Activated B cell treated with CpG ODN at 0.5 μM for 24 hours (primary cell): ENCODE data around the gene APH1A. TPM values are rescaled to one million over a fixed set of nuclear protein-coding genes. Genes with fewer than 3 reads are reported as not detected.

ENCODE experiments used
- ATAC-seq: fragments of 200-7000 bp; cut with Tn5 transposase; one replicate; pipeline ENCODE4 v1.10.0; 2021; ENCODE audit warnings: low read depth, mild to moderate bottlenecking, moderate library complexity
- CTCF ChIA-PET: fragments of 350-600 bp; sonication (Branson Sonifier 250); formaldehyde crosslinking; loops from one replicate; lab custom pipeline; 2021; ENCODE audit warnings: antibody characterized with exemption; lab: Charles Lee
- POLR2A ChIA-PET: fragments of 350-600 bp; sonication (Branson Sonifier 250); formaldehyde crosslinking; loops from one replicate; lab custom pipeline; 2021; ENCODE audit warnings: antibody characterized with exemption; lab: Charles Lee
- DNase-seq: peaks from one replicate; pipeline ENCODE4 v3.0.0; 2022
- H3K27ac Mint-ChIP-seq: one replicate; pipeline ENCODE4 v1.8.0; 2020; ENCODE audit warnings: mixed read lengths
- H3K27me3 Mint-ChIP-seq: one replicate; pipeline ENCODE4 v1.8.0; 2021; ENCODE audit warnings: mixed read lengths
- H3K36me3 Mint-ChIP-seq: one replicate; pipeline ENCODE4 v1.8.0; 2021; ENCODE audit warnings: low read depth, mixed read lengths
- H3K4me1 Mint-ChIP-seq: one replicate; pipeline ENCODE4 v1.8.0; 2021; ENCODE audit warnings: mixed read lengths
- H3K4me3 Mint-ChIP-seq: one replicate; pipeline ENCODE4 v1.8.0; 2020; ENCODE audit warnings: mild to moderate bottlenecking, mixed read lengths
- H3K9me3 Mint-ChIP-seq: one replicate; pipeline ENCODE4 v1.8.0; 2020; ENCODE audit warnings: mixed read lengths
- intact Hi-C: fragments of 100-400 bp; cut with micrococcal nuclease; formaldehyde crosslinking; loops from one replicate; pipeline ENCODE4 v1.15.1; 2024
- total RNA-seq: library from RNA; stranded (reverse); gene quantifications from 2 replicates; pipeline ENCODE4 v1.2.3, GENCODE V29; 2022
- TF ChIP-seq, protein P1 (sequence below): fragments of 200-600 bp; IDR thresholded peaks from one replicate; pipeline ENCODE4 v1.8.0; 2022; ENCODE audit warnings: antibody characterized with exemption, mild to moderate bottlenecking

The APH1A gene
- total RNA-seq, 1 donor from 2014 or later: 145 TPM

DNA sequence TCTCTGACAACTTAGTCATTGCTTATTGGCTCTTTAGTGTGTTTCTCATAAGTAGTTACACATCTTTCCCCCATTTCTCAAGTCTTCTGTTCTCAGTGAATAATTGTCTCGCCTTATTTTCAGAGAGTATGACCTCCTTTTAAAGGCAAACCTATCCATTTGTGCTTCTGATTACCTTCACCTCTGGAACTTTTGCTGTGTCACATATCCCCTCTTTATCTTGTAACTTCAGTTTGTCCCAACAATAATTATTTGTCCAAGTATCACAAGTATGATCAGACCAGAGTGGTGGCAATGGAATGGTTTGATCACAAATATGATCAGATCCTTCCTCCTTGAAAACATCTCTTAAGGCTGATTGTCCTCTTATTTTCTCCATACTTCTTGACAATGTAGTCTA lies 19.6 kb upstream of the APH1A start:
- Mint-ChIP-seq H3K36me3 (peaks cover under 1% of the 10 kb centered on the region), H3K9me3 (no peaks in the 10 kb centered on the region), H3K27me3 (no peaks in the 10 kb centered on the region), H3K27ac (no peak overlapping the region), H3K4me3 (no peak overlapping the region), H3K4me1 (peaks cover 7% of the 10 kb centered on the region)
- intact Hi-C loops: no loop called here
- DNase-seq: no peak
- POLR2A ChIA-PET: no interaction called here
- no peak for ATAC-seq
- TF ChIP-seq, protein P1, sequence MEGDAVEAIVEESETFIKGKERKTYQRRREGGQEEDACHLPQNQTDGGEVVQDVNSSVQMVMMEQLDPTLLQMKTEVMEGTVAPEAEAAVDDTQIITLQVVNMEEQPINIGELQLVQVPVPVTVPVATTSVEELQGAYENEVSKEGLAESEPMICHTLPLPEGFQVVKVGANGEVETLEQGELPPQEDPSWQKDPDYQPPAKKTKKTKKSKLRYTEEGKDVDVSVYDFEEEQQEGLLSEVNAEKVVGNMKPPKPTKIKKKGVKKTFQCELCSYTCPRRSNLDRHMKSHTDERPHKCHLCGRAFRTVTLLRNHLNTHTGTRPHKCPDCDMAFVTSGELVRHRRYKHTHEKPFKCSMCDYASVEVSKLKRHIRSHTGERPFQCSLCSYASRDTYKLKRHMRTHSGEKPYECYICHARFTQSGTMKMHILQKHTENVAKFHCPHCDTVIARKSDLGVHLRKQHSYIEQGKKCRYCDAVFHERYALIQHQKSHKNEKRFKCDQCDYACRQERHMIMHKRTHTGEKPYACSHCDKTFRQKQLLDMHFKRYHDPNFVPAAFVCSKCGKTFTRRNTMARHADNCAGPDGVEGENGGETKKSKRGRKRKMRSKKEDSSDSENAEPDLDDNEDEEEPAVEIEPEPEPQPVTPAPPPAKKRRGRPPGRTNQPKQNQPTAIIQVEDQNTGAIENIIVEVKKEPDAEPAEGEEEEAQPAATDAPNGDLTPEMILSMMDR: no peak
- CTCF ChIA-PET: no interaction called here

DNA sequence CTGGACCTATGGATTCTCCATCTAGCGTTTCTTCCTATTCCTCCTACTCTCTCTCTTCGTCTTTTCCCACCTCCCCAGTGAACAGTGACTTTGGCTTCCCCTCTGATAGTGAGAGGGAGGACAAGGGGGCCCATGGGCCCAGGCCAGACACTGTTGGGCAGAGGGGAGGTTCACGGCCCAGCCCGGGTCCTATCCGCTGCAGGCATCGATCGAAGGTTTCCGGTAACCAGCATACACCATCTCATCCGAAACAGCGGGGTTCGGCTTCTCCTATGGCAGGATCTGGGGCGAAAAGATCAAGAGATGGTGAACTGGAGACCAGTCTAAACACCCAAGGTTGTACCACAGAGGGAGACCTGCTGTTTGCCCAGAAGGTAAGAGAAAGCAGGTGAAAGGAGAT lies 14.4 kb upstream of the APH1A start:
- Mint-ChIP-seq H3K9me3 (peaks cover 4% of the 10 kb centered on the region), H3K27me3 (peaks cover 3% of the 10 kb centered on the region), H3K36me3 (no peaks in the 10 kb centered on the region), H3K4me1 (peaks cover 20% of the 10 kb centered on the region), H3K4me3 (peak overlapping the region; percentile 12), H3K27ac (no peak overlapping the region)
- ATAC-seq (no peak), DNase-seq (no peak)
- intact Hi-C loops: loop anchor here (5.0 kb wide), 2 partner anchors 39 to 216 kb away; partner anchors contain the start of genes PRPF3 and VPS45
- CTCF ChIA-PET: no interaction called here
- TF ChIP-seq, protein P1: no peak
- POLR2A ChIA-PET: interaction anchor here (0.9 to 1.3 kb wide), 2 partner anchors 14 to 49 kb away, joined by 3 to 7 read pairs; partner anchors contain the start of gene APH1A

DNA sequence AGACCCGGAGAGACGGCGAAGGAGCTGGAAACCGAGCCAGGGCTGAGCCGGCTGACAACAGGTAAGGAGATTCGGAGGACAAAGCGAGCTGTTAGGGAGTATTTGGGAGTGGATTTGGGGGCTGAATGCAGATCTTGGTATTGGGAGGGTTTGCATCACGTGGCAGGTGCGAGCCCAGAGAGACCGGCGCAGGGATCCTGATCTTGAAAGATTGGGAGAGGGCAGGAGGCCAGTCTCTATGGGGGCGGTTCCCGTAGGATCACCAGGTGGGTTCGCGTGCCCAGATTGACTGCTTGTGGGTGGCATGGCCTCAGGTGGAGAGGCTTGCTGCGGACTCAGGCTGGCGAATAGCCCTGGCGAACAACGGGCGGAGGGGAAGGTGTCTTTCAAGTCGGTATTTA lies 13.7 kb upstream of the APH1A start:
- peak overlapping the region; percentile 42 for H3K27ac Mint-ChIP-seq
- POLR2A ChIA-PET: interaction anchor here (0.9 to 1.8 kb wide), 4 partner anchors 13 to 396 kb away, joined by 3 to 8 read pairs (median 6); partner anchors contain the start of genes APH1A and RPRD2

DNA sequence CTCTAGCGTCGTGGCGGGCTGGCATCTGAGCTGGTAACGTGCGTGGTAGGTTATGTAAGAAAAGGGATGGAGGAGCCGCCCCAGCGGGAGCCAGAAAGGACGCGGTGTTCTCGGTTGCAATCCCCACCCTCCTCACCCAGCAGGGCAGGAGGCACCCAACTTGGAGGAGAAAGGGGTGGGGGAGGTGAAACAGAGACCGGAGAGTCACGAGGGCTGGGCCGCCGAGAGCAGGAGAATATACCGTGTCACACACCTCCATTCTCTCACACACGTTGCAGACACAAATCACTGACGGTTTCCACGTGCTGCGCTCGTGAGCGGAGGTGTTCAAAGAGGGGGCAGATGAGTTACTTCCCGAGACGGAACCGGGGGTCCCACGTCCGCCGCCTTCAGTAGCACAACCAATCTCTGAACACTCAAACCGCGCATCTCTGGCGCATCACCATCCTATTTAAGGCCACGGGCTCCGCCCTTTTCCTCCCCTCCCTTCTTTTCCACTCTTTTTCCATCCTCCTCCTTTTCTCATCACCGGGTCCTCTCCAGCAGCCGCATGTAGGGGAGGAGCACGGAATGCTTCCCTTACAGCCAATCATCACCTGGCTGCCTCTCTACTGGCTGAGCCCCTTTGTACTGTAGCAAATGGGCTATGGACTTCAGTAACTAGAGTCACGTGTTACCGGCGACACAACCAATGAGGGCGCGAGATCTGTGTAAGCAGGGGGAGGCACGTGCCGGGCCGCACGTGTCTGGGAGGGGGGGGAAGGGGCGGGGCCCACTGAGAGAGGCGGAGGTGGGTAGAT lies 13.1 kb upstream of the APH1A start, which contains the start of gene CIART:
CIART (plus strand) TSS at position 797 of the 800 bp plus-strand sequence. CDS start 714 bp downstream, outside the sequence.
- peak; percentile 39 for DNase-seq
- H3K27me3 Mint-ChIP-seq: peaks cover 3% of the 10 kb centered on the region
- POLR2A ChIA-PET: interaction anchor here (0.6 to 1.8 kb wide), 10 partner anchors 13 to 1173 kb away, joined by 3 to 9 read pairs (median 4); partner anchors contain the start of genes ANP32E, APH1A and RPRD2

More for the DNA sequence above, 13.7 kb upstream of the APH1A start:
- ATAC-seq: no peak
- Mint-ChIP-seq H3K4me1 (peaks cover 20% of the 10 kb centered on the region), H3K4me3 (peak overlapping the region; percentile 85), H3K27me3 (peaks cover 3% of the 10 kb centered on the region), H3K9me3 (peaks cover 4% of the 10 kb centered on the region), H3K36me3 (no peaks in the 10 kb centered on the region)
- CTCF ChIA-PET: no interaction called here
- peak; percentile 37 for DNase-seq
- TF ChIP-seq, protein P1: no peak
- intact Hi-C loops: loop anchor here (1.0 to 5.0 kb wide), 5 partner anchors 11 to 215 kb away; partner anchors contain the start of genes ANP32E, MRPS21, PRPF3 and VPS45

More for the DNA sequence above, 13.1 kb upstream of the APH1A start, which contains the start of gene CIART:
- H3K9me3 Mint-ChIP-seq: peaks cover 4% of the 10 kb centered on the region
- ATAC-seq: peak; percentile 84
- intact Hi-C loops: loop anchor here (1.0 to 5.0 kb wide), 7 partner anchors 11 to 215 kb away; partner anchors contain the start of genes ANP32E, APH1A, MRPS21 and PRPF3
- no peaks in the 10 kb centered on the region for H3K36me3 Mint-ChIP-seq
- CTCF ChIA-PET: interaction anchor here (0.7 to 2.5 kb wide), 8 partner anchors 13 to 94 kb away, joined by 3 to 34 read pairs (median 4); partner anchors contain the start of genes APH1A and CA14
- H3K4me3 Mint-ChIP-seq: peak within 1 kb of the TSS; percentile 85
- peak within 1 kb of the TSS; percentile 67 for H3K27ac Mint-ChIP-seq
- TF ChIP-seq, protein P1: no peak
- H3K4me1 Mint-ChIP-seq: peaks cover 20% of the 10 kb centered on the region
